ENCODE data around the gene LAMA4. TPM values are rescaled to one million over a fixed set of nuclear protein-coding genes. Genes with fewer than 3 reads are reported as not detected.
A peak's percentile ranks its signal among the peaks of the same experiment; 100 is the strongest.

Gene LAMA4
- total RNA-seq, 1 experiment from 2014 or later = 11.9 TPM

- Histone ChIP-seq H3K4me1 (ENCODE audit: control insufficient read depth, insufficient read depth, low read length) (no peaks in the 10 kb centered on the region), H3K9me3 (ENCODE audit: control insufficient read depth, insufficient read depth, low read depth, low read length) (no peaks in the 10 kb centered on the region), H3K27me3 (ENCODE audit: control insufficient read depth, insufficient read depth, low read length) (no peaks in the 10 kb centered on the region), H3K27ac (ENCODE audit: low read length) (no peak overlapping the region), H3K36me3 (ENCODE audit: control insufficient read depth, insufficient read depth, low read length) (no peaks in the 10 kb centered on the region), H3K4me3 (ENCODE audit: low read depth in 2 of 2, low read length in 2 of 2) (no peak overlapping the region)
- TF ChIP-seq SIN3A (IDR thresholded peaks at IDR 0.05; ENCODE audit: borderline replicate concordance, insufficient read depth, low read depth, low read length) (no peak), CTCF (IDR thresholded peaks at IDR 0.05) (peak; percentile 63)
- in situ Hi-C loops (cut with HindIII; ENCODE audit: low pct_unique_long_range_greater_than_20kb, low sequenced_read_pairs) = no loop called here
- DNase-seq (ENCODE audit: low read depth, low spot score) = peak; percentile 17
- ChIA-PET CTCF (no interaction called here), POLR2A (no interaction called here)
- ATAC-seq = 0 out of 2 replicates have a peak, but pooled peaks have one; percentile 57
- intact Hi-C loops (cut with micrococcal nuclease; ENCODE audit: unreplicated experiment) = no loop called here
- no TSS peak for BruUV-seq (replicated peaks)
Observed at GRCh38 chr6:112296122-112296521, 41.8 kb upstream of the LAMA4 start.

GRCh38 chr6:112291161-112291762 is 36.9 kb upstream of the LAMA4 start:
- intact Hi-C loops (cut with micrococcal nuclease; ENCODE audit: unreplicated experiment) = no loop called here
- DNase-seq (ENCODE audit: low read depth, low spot score) (no peak), ATAC-seq (no peak)
- no peak overlapping the region for H3K4me3 ChIP-seq (ENCODE audit: low read depth in 2 of 2, low read length in 2 of 2)
- POLR2A ChIA-PET = interaction anchor here (0.6 kb wide), 1 partner anchor 85 kb away, joined by 3 read pairs; no protein-coding TSS in a partner anchor
- no peaks in the 10 kb centered on the region for H3K27me3 ChIP-seq (ENCODE audit: control insufficient read depth, insufficient read depth, low read length)
- no peak overlapping the region for H3K27ac ChIP-seq (ENCODE audit: low read length)
- BruUV-seq (replicated peaks) = no TSS peak
- H3K9me3 ChIP-seq (ENCODE audit: control insufficient read depth, insufficient read depth, low read depth, low read length) = no peaks in the 10 kb centered on the region
- CTCF ChIA-PET = no interaction called here
- in situ Hi-C loops (cut with HindIII; ENCODE audit: low pct_unique_long_range_greater_than_20kb, low sequenced_read_pairs) = no loop called here
- TF ChIP-seq REST (IDR thresholded peaks at IDR 0.05; ENCODE audit: insufficient read depth in 1 of 2, low read depth in 2 of 2, low read length in 1 of 2) (no peak), SIN3A (IDR thresholded peaks at IDR 0.05; ENCODE audit: borderline replicate concordance, insufficient read depth, low read depth, low read length) (no peak), TCF7L2 (IDR thresholded peaks at IDR 0.05; ENCODE audit: low read depth, low read length) (no peak), POLR2AphosphoS5 (IDR thresholded peaks at IDR 0.05; ENCODE audit: low read depth, low read length) (no peak), CTCF (IDR thresholded peaks at IDR 0.05) (no peak)
- H3K36me3 ChIP-seq (ENCODE audit: control insufficient read depth, insufficient read depth, low read length) = no peaks in the 10 kb centered on the region
- H3K4me1 ChIP-seq (ENCODE audit: control insufficient read depth, insufficient read depth, low read length) = no peaks in the 10 kb centered on the region

All from Panc1 (cell line).